Natural killer cell treated with Interleukin-12 subunit alpha and Interleukin-12 subunit beta and Interleukin-15 and Interleukin-18, amount 100 ng/mL, for 72 hours (primary cell): ENCODE results near the gene RNU6-9. TPM values are rescaled to one million over a fixed set of nuclear protein-coding genes. Genes with fewer than 3 reads are reported as not detected.
A peak's percentile ranks its signal among the peaks of the same experiment; 100 is the strongest.
"Not testable (repeated sequence)": the region's sequence is repeated elsewhere in the genome, so short reads cannot be mapped to it uniquely, and the experiment has no call there.

Source experiments
- ATAC-seq, 2 donors: fragments of 150-1000 bp; cut with Tn5 transposase in 1 of 2; sonication (Bioruptor Pico), chemical (Tn5 transposase) in 1 of 2; 2 replicates each; pipeline ENCODE4 v1.10.0; 2021
- DNase-seq: peaks from one replicate; pipeline ENCODE4 v3.0.0; 2022; ENCODE audit warnings: low spot score
- H3K27ac Mint-ChIP-seq, 2 donors: 1 replicate in 1 of 2; 2 replicates in 1 of 2; pipeline ENCODE4 v1.8.0; 2022; ENCODE audit warnings: mixed read lengths in 2 of 2, mild to moderate bottlenecking in 1 of 2, moderate library complexity in 1 of 2
- H3K27me3 Mint-ChIP-seq, 2 donors: 1 replicate in 1 of 2; 2 replicates in 1 of 2; pipeline ENCODE4 v1.8.0; 2022; ENCODE audit warnings: mixed read lengths in 2 of 2
- H3K36me3 Mint-ChIP-seq: one replicate; pipeline ENCODE4 v1.8.0; 2022; ENCODE audit warnings: mixed read lengths
- H3K4me1 Mint-ChIP-seq, 2 donors: 1 replicate in 1 of 2; 2 replicates in 1 of 2; pipeline ENCODE4 v1.8.0; 2022; ENCODE audit warnings: low read depth in 2 of 2, mixed read lengths in 2 of 2, mild to moderate bottlenecking in 1 of 2
- H3K4me3 Mint-ChIP-seq: one replicate; pipeline ENCODE4 v1.8.0; 2022; ENCODE audit warnings: mixed read lengths
- H3K9me3 Mint-ChIP-seq: 2 replicates; pipeline ENCODE4 v1.8.0; 2022; ENCODE audit warnings: mixed read lengths
- total RNA-seq, 2 donors: library from RNA; stranded (reverse); gene quantifications; one replicate each; pipeline ENCODE4 v1.2.3, GENCODE V29; 2022

RNU6-9 gene
- total RNA-seq, 2 donors from 2014 or later: not detected

DNA sequence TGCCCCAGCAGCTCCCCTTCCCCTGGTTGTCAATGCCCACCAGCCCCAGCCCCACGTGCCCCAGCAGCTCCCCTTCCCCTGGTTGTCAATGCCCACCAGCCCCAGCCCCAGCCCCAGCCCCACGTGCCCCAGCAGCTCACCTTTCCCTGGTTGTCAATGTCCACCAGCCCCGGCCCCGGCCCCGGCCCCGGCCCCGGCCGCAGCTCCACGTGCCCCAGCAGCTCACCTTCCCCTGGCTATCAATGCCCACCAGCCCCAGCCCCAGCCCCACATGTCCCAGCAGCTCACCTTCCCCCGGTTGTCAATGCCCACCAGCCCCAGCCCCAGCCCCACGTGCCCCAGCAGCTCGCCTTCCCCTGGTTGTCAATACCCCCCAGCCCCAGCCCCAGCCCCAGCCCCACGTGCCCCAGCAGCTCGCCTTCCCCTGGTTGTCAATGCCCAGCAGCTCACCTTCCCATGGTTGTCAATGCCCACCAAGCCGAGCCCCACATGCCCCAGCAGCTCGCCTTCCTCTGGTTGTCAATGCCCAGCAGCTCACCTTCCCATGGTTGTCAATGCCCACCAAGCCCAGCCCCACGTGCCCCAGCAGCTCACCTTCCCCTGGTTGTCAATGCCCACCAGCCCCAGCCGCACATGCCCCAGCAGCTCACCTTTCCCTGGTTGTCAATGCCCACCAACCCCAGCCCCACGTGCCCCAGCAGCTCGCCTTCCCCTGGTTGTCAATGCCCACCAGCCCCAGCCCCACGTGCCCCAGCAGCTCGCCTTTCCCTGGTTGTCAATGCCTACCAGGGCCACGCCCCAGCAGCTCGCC is 14.3 kb upstream of the RNU6-9 start:
- H3K27ac Mint-ChIP-seq, H3K36me3 Mint-ChIP-seq, DNase-seq, H3K4me3 Mint-ChIP-seq, ATAC-seq, H3K27me3 Mint-ChIP-seq, H3K9me3 Mint-ChIP-seq, H3K4me1 Mint-ChIP-seq: not testable (repeated sequence)

GRCh38 chr19:879711-880438 is 13.4 kb upstream of the RNU6-9 start:
- no peaks in the 10 kb centered on the region for H3K27me3 Mint-ChIP-seq
- H3K4me1 Mint-ChIP-seq: no peaks in the 10 kb centered on the region
- ATAC-seq (no peak), DNase-seq (no peak)
- no peak overlapping the region for H3K27ac Mint-ChIP-seq
- no peak overlapping the region for H3K4me3 Mint-ChIP-seq
- no peaks in the 10 kb centered on the region for H3K9me3 Mint-ChIP-seq
- no peaks in the 10 kb centered on the region for H3K36me3 Mint-ChIP-seq

DNA sequence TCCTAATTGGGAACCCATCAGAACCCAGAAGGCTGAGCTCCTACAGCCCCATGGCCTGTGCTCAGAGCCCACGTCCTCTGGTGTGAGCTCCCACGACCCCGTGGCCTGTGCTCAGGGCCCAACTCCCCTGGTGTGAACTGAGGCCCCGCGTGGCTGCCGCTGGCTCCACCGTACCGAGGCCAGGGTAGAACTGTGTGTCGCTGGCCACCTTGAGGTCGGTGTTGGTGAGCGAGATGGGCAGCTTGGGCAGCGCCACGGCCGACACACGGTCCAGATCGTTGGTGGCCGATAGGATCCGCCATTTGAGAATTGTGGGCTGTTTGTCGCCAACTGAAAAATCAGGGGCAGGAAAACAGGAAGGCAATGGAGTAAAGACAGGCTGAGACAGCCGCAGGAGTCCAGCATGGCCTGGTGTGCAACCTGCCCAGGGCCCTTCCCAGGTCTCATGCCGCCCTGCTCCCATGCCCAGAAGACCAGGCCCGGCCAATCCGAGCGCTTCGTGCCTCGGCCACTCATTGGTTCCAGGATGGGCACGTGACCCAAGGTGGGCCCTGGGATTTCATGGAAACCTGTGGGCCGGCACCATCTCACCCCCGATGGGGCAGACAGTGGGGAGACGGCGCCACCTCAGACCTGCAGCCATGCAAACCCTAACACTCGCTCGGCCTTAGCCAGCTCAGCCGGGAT is 11.8 kb upstream of the RNU6-9 start:
- Mint-ChIP-seq H3K4me3 (no peak overlapping the region), H3K9me3 (no peaks in the 10 kb centered on the region), H3K4me1 (no peaks in the 10 kb centered on the region), H3K27me3 (no peaks in the 10 kb centered on the region), H3K36me3 (no peaks in the 10 kb centered on the region), H3K27ac (no peak overlapping the region)
- ATAC-seq: no peak
- DNase-seq: no peak

DNA sequence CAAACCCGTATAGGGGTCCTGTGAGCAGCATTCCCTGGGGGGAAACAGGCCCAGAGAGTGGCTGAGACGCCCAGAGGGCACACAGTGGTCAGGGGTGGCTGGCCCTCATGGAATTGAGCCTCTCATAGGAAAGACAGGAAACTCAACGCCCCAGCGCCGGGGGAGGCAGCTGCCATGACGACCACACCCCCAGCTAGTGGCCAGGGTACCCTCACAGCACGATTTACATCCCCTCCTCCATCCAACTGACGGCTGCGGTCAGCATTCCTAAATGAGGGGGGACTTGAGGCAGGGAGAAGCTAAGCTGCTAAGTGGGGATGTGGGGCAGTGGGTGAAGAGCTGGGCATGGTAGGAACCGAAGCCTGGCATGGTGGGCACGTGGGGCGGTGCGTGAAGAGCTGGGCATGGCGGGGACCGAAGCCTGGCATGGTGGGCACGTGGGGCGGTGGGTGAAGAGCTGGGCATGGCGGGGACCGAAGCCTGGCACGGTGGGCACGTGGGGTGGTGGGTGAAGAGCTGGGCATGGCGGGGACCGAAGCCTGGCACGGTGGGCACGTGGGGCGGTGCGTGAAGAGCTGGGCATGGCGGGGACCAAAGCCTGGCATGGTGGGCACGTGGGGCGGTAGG is 10.3 kb upstream of the RNU6-9 start:
- Mint-ChIP-seq H3K27me3 (no peaks in the 10 kb centered on the region), H3K4me1 (no peaks in the 10 kb centered on the region), H3K27ac (no peak overlapping the region), H3K9me3 (no peaks in the 10 kb centered on the region), H3K36me3 (no peaks in the 10 kb centered on the region), H3K4me3 (no peak overlapping the region)
- ATAC-seq: no peak
- no peak for DNase-seq

DNA sequence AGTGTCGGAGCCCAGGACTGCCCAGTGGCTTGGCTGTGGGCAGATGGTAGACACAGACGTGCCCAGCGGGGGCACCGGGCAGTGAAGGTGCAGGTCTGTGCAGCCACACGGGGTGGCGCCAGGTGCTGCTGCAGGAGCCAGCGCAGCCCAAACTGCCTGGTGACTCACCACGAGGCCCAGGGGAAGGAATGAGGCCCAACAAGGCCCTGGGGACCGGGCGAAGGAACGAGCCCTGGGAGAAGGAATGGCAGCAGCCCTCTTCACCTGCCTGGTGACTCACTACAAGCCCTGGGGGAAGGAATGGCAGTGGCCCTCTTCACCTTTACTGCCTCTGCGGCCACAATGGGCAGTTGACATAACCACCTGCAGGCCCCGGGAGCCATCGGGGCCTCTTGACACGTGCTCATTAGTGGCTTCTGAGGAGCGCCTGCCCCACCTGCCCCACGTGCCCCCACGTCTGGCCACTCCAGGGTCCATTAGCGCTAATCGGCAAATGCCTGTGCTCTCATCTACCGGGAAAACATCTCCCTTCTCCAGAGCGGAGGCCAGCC is 9.5 kb upstream of the RNU6-9 start:
- ATAC-seq: peak in 1 of 2 donors; percentile 4
- H3K36me3 Mint-ChIP-seq: no peaks in the 10 kb centered on the region

DNA sequence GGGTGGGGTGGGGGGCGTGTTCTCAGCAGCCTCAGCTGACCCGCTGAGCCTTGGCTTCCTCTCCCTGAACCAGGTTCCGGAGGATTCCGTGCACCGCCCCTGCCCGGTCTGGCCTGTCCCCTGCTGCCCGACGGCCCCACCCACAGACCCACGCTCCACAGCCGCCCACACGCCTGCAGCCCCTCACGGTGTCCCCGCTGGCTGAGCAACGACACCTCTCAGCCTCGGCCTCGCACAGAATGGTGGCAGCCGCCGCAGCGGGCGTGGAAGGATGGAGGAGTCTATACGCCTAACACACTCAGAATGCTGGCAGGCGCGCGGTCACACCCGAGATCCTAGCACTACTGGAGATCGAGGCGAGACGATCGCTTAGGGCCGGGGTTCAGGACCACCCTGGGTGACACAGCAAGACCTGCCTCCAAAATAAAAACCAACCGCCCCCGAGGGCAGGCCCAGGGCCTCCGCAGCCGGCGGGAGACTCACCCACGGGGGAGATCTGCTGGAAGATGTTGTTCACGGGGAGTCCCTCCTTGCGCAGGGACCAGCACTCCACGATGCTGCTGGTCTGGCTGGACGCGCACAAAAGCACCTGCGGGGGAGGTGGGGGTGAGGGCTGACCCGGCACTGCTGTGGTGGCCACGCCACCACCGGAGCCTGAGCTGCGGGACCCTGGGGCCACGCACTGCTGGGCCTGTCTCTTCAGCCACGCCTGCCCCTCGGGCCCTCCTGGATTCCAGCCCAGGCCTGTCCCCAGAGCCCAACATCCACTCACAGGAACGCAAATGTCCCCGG is 8.7 kb upstream of the RNU6-9 start:
- no peaks in the 10 kb centered on the region for H3K9me3 Mint-ChIP-seq
- H3K27me3 Mint-ChIP-seq: no peaks in the 10 kb centered on the region
- no peak overlapping the region for H3K27ac Mint-ChIP-seq
- no peaks in the 10 kb centered on the region for H3K36me3 Mint-ChIP-seq
- H3K4me1 Mint-ChIP-seq: no peaks in the 10 kb centered on the region
- DNase-seq (no peak), ATAC-seq (peak in 1 of 2 donors; percentile 3)
- H3K4me3 Mint-ChIP-seq: no peak overlapping the region

More for the DNA sequence above, 9.5 kb upstream of the RNU6-9 start:
- no peak overlapping the region for H3K4me3 Mint-ChIP-seq
- H3K27ac Mint-ChIP-seq: no peak overlapping the region
- no peaks in the 10 kb centered on the region for H3K4me1 Mint-ChIP-seq
- H3K27me3 Mint-ChIP-seq: no peaks in the 10 kb centered on the region
- DNase-seq: no peak
- H3K9me3 Mint-ChIP-seq: no peaks in the 10 kb centered on the region

- Mint-ChIP-seq H3K27ac (no peak overlapping the region), H3K27me3 (no peaks in the 10 kb centered on the region), H3K4me1 (no peaks in the 10 kb centered on the region), H3K4me3 (no peak overlapping the region), H3K9me3 (no peaks in the 10 kb centered on the region), H3K36me3 (no peaks in the 10 kb centered on the region)
- no peak for ATAC-seq
- DNase-seq: no peak
Observed at GRCh38 chr19:885536-886224, 7.6 kb upstream of the RNU6-9 start.

DNA sequence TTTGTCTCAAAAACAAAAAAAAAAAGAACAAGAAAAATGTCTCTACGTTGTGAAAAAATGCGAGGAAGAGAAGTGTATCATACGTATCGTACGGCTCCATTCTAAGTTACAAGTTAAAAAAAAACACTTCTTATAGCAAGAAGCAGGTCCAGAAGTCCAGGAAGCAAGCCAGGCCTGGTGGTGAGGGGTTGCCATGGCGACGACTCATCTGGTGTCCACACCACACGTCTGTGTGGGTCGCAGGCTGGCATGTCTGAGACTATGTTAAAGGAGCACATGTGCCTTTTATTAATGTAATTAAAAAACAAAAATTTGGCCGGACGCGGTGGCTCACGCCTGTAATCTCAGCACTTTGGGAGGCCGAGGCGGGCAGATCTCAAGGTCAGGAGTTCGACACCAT is 6.2 kb upstream of the RNU6-9 start:
- ATAC-seq: no peak
- DNase-seq: no peak
- no peaks in the 10 kb centered on the region for H3K36me3 Mint-ChIP-seq
- H3K9me3 Mint-ChIP-seq: no peaks in the 10 kb centered on the region
- H3K27me3 Mint-ChIP-seq: no peaks in the 10 kb centered on the region
- no peak overlapping the region for H3K4me3 Mint-ChIP-seq
- no peak overlapping the region for H3K27ac Mint-ChIP-seq
- peaks cover under 1% of the 10 kb centered on the region in 2 donors for H3K4me1 Mint-ChIP-seq

GRCh38 chr19:887599-887998 is 5.7 kb upstream of the RNU6-9 start:
- DNase-seq (no peak), ATAC-seq (no peak)
- Mint-ChIP-seq H3K27me3 (no peaks in the 10 kb centered on the region), H3K36me3 (no peaks in the 10 kb centered on the region), H3K27ac (no peak overlapping the region), H3K4me3 (no peak overlapping the region), H3K4me1 (peaks cover 2 to 4% of the 10 kb centered on the region in 2 donors), H3K9me3 (no peaks in the 10 kb centered on the region)

DNA sequence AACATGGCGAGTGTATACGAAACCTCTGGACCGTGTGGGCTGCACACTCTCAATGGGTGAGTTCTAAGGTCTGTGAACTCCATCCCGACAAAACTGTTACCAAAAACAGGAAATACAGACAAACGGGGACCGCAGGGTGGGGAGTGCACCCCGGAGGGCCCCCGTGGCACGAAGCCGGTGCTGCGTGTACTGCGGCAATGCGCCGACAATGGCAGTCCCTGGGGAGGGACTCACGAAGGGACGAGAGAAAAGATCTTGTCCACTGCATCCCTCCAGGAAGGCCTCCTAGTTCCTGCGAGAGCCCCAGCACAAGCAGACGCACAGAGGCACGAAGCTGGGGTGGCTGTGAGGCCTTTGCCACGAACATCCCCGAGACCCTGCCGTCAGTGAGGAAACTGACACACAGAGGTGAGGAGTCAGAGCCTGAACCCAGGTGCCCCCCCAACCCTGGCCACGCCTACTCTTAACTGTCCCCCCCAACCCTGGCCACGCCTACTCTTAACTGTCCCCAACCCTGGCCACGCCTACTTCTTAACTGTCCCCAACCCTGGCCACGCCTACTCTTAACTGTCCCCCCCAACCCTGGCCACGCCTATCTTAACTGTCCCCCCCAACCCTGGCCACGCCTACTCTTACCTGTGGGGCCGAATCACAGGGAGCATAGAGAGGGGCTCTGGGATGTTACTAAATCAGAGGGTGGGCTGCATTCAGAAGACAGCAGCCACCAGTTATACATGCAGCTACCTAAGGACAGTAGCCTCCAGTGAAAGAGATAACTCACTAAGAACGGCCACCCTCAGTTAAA is 4.5 kb upstream of the RNU6-9 start:
- DNase-seq (no peak), ATAC-seq (no peak)
- peaks cover 12 to 13% of the 10 kb centered on the region in 2 donors for H3K4me1 Mint-ChIP-seq
- H3K27me3 Mint-ChIP-seq: no peaks in the 10 kb centered on the region
- H3K4me3 Mint-ChIP-seq: no peak overlapping the region
- no peak overlapping the region for H3K27ac Mint-ChIP-seq
- no peaks in the 10 kb centered on the region for H3K36me3 Mint-ChIP-seq
- H3K9me3 Mint-ChIP-seq: no peaks in the 10 kb centered on the region

DNA sequence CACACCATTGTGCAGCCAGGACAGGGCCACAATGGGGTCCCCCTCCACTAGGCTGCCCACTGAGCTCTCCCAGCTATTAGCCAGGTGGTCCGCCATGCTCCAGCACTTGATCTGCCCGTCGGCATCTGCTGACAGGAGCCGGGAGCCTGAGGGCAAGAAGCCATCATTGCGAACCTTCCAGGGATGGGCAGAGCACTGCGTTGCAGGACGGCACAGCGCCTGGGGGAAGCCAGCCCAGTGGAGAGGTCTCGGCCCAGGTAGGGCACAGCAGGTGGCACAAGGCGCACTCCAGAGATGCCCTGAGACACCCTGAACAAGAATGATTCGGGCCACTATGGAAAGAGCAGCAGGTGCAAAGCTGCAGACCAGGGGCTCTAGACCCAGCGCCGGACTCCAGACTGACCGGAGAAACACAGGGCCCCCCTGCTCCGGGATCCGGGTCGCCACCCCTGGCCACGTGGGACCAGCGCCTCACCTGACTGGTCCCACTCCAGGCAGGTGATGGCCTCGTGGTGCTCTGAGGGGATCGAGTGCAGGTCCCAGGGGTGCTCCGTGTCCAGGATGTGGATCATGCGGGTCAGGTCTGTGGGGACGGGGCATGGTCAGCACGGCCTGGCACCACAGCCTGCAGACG is 3.5 kb upstream of the RNU6-9 start:
- Mint-ChIP-seq H3K36me3 (no peaks in the 10 kb centered on the region), H3K4me1 (peaks cover 12 to 14% of the 10 kb centered on the region in 2 donors), H3K9me3 (no peaks in the 10 kb centered on the region), H3K27ac (no peak overlapping the region), H3K4me3 (no peak overlapping the region), H3K27me3 (no peaks in the 10 kb centered on the region)
- no peak for DNase-seq
- ATAC-seq: no peak
